ENCODE results near the gene UBE2I. TPM values are rescaled to one million over a fixed set of nuclear protein-coding genes. Genes with fewer than 3 reads are reported as not detected.
"Not testable (repeated sequence)": the region's sequence is repeated elsewhere in the genome, so short reads cannot be mapped to it uniquely, and the experiment has no call there.

UBE2I gene
- total RNA-seq, result 64.3 and 90.0 TPM in 2 replicates

DNA sequence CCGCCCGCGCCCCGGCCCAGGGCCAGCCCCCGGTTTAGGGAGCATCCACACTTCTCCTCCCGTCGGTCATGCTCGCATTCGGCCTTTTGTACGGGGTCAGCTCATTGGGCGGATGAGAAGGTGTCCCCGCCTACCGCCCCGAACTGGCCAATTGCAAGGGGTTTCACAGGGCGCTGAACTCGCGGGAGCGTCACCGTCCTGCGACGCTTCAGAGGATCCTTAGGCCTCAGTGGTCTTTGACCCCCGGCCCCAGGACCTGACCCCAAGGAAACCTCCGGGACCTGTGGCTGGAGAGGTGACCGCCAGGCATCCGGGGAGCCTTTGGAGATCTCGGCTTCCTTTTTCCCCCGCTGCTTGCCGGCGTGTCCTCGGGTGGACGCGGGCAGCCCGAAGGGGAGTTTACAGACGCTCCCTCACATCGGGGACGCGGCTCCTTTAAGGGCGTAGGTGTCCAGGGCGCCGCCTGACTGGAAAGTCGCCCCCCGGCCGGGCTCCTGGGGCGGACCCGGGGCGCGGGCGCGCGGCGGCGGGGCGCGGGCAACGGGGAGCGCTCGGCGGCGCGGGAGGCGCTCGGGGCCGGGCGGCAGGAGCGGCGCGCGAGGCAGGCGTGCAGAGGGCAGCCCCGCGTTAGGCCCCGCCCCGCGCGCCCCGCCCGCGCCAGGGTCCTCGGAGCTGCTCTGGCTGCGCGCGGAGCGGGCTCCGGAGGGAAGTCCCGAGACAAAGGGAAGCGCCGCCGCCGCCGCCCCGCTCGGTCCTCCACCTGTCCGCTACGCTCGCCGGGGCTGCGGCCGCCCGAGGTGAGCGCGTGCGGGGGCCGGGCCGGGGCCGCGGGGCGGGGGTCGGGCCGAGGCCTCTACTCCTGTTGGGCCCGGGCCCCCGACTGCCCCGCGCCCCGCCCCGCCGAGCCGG, at the start of gene UBE2I:
TSS of gene UBE2I (plus strand) at position 660 of the 909 bp plus-strand sequence. CDS start 4,395 bp downstream, outside the sequence.
- DNase-seq (ENCODE audit: low read depth), result peak; percentile 88

DNA sequence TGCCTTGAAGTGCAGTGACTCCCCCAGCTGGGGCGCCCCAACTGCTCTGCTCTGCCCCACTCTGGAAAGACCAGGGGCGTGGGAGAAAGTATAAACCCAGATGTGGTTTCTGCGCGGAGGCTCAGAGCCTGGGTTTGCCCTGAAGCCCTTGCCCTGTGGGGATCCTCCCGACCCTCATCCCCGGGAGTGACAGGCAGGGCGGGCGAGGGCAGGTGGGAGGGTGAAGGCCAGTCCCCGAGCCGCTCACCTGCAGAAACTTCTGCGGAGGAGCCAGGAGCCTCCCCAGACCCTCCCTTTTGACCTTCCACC, 49.7 kb upstream of the UBE2I start:
- DNase-seq (ENCODE audit: low read depth), result no peak

DNA sequence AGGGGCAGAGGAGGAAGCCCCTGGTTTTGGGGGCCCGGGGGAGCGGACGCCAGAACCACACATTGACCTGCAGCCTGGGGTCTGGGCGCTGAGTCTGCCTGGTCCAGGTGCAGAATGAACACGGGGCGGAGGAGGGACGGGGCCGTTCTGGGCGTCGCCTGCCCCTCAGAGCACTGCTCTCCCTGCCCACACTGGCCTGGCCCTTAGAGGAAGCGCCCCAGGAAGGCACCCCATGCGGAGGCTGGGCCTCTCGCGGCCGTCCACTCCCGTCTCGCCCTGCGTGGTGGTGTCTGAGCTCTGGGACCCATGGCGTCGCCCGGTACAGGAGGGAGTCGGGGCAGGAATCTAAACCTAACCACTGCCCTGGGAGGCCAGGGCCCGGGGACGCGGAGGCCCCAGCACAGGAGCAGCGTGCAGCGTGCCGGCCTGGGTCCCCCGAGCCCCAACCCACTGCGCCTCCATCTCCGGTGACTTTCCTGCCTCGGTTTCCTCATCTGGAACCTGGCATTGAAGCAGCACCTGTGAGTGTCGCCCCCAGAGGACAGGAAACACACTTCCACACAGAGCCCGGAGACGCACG, 49.2 kb upstream of the UBE2I start:
- no peak for DNase-seq (ENCODE audit: low read depth)

DNA sequence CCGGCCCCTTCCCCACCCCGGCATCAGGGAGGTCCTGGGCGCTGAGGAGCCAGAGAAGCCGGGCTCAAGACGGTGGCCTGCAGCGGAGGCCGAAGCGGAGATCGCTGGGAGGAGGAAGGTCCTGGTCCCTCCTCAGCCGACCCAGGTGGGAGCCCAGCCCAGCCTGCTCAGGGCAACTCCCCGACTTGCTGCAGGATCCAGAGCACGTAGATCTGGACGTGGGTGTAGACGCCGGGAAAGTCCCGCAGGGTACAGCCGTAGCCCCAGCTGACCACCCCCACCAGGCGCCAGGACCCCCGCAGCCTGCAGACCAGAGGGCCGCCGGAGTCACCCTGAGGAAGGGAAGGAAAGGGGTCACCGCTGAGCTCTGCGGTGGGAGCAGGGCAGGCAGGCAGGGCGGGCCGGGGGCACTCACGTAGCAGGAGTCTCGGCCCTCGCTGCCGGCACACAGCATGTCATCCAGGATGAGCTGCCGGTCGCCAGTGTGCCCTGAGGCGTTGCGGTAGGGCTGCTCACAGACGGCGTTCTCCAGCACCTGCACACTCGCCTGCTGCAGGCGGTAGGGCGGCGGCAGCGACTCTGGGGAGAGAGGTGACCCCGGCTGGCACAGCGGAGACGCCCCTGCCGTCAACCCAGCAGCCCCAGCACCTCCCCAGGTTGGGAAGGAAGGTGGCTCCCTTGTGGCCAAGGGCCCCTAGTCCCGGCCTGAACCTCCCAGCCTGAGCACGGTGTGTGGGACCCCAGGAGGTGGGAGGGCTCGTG, 48.1 kb upstream of the UBE2I start:
- no peak for DNase-seq (ENCODE audit: low read depth)

DNA sequence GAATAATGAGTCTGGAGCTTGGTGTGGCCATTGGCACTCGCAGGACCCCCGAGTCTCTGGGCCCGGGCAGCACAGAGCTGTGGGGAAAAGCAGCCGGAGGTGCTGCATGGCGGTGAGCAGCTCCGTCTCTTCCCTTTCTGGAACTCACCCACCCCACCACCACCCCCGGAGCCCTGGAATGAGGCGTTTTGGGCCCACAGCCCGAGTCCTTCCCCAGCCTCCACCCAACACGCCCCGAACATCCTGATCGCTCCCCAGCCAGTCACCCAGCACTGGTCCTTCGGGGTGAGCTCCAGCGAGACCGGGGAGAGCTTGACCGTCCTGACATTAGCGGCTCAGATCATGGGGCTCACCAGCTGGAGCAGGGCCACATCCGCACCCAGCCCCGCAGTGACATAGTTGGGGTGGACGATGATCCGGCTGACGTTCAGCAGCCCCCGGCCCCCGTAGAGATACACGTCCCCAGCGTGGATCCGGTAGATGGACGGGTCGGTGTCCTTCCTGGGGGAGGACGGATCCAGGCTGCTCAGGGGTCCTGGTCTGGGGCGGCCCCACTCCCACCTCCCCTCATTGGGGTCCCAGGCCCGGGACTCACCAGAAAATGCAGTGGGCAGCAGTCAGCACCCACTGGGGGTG, 47.1 kb upstream of the UBE2I start:
- no peak for DNase-seq (ENCODE audit: low read depth)

DNA sequence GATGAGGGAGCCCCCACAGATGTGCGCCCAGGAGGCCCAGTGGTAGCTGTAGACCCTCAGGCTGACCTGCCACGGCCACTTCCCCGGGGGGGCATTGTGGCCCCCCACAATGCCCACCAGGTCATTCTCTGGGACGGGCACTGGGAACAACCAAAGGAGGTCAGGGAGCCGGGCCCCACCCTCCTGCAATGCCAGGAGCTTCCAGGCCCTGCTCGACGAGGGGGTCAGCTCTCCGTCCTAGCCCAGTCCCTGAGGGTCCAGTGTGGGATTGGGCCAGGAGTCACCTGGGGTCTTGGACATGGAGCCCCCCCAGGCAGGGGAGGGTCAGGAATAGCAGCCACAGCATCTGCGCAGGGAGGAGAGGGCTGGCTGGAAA, 46.6 kb upstream of the UBE2I start:
- no peak for DNase-seq (ENCODE audit: low read depth)

DNA sequence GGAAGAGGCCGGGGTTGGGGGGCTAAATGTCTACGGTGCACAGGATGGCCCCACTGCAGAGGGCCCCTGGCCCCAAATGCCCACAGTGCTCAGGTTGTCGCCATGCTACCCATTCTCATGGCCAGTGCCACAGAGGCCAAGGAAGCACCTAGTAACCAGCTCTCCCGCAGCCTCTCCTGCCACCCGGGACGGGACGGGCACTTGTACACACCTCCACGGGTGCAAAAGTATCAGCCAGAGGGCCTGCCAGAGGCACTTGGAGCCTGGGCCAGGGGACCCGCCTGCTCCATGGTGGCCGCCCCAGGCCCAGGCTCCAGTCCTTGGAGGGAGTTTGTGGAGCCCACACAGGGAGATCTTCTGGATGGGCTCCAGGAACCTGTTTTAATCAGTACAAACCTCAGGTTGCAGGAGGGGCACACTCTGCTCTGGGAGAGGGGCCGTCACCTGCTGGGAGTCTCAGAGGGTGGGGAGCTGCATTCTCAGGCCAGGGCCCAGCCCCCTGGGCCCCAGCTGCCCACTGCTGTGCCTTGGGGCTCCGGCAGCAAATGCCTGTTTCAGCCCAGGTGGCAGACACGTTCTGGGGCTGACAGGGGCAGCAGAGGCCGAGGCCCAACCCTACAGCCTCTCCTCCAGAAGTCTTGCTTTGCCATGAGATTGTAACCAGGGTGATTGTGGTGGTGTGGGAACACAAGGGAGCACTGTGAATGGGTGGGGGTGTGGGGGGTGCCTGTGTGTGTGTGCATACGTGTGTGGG, 45.7 kb upstream of the UBE2I start:
- DNase-seq (ENCODE audit: low read depth), result no peak

DNA sequence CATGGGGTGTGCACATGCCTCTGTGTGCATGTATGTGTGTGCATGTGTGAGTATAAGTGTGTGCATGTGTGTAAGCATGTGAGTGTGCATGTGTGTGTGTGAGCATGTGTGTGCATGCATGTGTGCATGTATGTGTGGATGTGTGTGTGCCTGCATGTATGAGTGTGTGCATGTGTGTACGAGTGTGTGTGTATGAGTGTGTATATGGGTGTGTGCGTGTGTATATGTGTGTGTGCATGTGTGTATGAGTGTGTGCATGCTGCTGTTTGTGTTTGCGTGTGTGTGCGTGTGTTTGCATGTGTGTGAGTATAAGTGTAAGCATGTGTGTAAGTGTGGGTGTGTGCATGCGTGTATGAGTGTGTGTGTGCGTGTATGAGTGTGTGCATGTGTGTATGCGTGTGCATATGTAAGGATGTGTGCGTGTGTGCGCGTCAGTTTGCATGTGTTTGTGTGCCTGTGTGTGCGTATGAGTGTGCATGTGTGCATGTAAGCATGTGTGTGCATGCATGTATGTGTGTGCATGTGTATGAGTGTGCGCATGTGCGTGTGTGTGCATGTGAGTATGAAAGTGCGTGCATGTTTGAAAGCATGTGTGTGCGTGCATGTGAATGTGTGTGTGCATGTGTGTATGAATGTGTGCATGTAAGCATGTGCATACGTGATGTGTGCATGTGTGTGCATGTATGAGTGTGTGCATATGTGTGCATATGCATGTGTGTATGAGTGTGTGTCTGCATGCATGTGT, 44.9 kb upstream of the UBE2I start:
- no peak for DNase-seq (ENCODE audit: low read depth)

DNA sequence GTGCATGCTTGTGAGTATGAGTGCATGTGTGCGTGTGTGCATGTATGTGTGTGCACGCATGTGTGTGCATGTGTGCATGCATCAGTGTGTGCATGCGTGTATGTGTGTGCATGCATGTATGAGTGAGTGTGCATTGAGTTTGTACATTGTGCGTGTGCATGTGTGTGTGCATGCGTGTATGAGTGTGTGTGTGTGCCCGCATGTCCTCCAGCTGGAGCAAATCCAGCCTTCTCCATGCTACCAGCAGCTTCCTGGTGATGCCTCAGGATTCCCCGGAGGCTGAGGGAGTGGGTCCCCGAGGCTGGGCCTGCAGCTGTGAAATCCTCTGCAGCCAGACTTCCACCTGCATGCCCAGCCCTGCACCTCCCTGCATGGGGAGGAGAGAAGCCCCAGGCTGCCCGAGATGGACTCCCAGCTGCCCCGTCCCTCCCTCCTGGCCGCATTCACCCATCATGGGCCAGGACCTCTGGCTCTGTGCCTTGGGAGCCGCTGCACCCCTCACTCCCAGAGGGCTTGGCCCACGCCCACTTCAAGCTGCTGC, 44.3 kb upstream of the UBE2I start:
- DNase-seq (ENCODE audit: low read depth), result no peak

DNA sequence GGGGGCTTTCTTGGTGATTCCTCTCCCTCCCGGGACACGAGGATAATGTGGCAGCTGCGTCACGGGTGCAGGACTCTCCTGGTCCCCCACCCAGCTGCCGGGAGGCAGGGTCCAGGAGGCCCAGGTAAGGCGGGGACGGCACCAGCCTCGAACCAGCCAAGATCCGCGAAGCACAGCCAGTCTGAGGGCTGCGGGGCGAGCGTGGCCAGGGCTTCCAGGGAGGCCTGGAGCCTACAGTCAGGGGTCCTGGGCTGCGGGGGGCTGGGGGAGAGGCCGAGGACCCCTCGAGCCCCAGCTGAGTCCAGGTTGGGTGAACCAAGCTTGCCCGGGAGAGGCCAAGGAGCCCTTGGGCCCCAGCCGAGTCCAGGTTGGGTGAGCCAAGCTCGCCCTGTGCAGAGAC, 43.6 kb upstream of the UBE2I start:
- no peak for DNase-seq (ENCODE audit: low read depth)

DNA sequence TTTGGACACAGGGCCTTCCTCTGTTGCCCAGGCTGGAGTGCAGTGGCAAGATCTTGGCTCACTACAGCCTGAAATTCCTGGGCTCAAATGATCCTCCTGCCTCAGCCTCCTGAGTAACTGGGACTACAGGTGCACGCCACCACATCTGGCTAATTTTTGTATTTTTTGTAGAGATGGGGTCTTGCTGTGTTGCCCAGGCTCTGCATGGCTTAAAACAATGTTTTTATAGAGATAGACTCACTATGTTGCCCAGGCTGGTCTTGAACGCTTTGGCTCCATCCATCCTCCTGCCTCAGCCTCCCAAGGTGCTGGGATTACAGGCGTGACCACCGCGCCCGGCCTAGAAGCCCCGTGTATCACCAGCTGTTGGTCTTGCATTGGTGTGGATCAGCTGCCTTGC, 40.0 kb upstream of the UBE2I start:
- DNase-seq (ENCODE audit: low read depth), result not testable (repeated sequence)

DNA sequence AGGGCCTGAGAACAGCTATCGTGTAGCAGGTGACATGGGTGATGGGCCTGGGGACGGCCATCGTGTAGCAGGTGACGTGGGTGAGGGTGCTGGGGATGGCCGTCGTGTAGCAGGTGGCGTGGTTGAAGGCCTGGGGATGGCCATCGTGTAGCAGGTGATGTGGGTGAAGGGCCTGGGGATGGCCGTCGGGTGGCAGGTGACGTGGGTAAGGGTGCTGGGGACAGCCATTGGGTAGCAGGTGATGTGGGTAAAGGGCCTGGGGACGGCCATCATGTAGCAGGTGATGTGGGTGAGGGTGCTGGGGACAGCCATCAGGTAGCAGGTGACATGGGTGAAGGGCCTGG, 38.1 kb upstream of the UBE2I start:
- DNase-seq (ENCODE audit: low read depth), result no peak

DNA sequence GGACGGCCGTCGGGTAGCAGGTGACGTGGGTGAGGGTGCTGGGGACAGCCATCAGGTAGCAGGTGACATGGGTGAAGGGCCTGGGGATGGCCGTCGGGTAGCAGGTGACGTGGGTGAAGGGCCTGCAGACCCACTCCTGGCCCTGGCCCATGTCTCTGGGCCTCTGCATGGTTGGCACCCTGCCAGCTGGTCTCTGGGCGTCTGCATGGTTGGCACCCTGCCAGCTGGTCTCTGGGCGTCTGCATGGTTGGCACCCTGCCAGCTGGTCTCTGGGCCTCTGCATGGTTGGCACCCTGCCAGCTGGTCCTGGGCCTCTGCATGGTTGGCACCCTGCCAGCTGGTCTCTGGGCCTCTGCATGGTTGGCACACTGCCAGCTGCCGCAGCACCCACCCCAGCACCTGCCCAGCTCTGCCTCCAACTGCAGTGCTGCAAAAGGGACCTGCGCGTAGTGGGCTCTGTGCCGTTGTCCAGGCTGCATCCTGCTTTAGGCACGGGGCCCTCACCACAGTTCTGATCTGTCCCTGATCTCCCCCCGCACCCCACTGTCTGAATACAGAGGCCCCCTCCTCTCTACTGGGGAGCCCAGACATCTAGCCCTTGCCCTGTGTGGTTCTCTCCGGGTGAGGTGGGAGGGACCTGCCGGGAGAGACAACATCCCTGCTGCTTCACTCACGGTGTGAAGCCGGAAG, 37.6 kb upstream of the UBE2I start:
- not testable (repeated sequence) for DNase-seq (ENCODE audit: low read depth)

DNA sequence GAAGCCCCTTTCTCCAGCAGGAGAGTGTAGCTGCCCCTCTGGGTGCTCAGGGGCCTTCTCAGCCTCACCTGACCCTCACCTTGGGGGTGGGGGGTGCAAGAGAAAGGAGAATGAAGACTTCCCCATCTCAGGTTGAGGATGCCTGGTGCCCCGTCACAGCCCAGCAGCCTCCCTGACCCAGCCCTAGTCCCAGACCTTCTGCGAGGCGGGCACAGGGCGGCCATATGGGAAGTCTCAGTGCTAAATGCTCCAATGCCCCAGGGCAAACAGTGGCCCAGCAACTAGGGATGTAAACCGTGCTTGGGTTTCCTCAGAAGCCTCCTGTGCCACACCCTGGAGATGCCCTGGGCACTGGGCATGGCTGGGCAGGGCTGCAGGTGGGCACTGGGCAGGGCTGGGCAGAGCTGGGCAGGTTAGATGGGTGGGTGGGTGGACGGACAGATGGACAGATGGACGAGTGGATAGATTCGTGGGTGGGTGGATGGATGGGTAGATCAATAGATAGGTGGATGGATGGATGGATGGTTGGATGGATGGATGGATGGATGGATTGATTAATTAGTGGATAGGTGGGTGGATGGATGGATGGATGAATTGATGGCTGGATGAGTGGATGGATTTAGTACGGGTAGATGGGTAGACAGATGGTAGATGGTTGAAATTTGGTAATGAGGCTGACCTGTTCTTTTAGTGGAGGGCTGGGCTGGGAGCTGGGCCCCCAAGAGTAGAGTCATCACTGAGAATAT, 36.8 kb upstream of the UBE2I start:
- DNase-seq (ENCODE audit: low read depth), result no peak

DNA sequence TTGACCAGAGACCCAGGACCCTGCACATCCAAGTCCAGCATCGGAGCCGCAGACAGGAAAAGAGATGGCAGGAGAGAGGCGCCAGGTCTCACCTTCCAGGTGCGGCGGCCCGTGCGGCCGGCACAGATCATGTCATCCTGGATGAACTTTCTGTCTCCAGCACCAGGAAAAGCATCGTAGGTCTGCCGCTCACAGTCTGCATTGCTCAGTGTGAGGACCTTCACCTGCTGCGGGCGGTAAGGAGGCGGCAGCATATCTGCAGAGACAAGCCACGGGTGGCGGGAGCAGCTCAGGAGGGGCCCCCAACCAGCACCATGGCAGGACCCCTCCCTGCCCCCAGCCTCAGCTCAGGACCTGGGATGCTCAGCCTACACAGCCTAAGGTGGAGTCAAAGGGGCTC, 35.6 kb upstream of the UBE2I start:
- no peak for DNase-seq (ENCODE audit: low read depth)

DNA sequence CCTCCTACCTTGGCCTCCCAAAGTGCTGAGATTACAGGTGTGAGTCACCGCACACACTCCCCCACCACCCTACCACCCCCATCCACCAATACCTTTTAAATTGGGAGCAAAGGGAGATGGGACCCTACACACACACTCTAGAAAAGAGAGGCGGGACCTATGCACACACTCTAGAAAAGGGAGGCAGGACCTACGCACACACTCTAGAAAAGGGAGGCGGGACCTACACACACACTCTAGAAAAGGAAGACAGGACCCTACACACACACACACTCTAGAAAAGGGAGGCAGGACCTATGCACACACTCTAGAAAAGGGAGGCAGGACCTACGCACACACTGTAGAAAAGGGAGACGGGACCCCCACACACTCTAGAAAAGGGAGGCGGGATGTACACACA, 34.7 kb upstream of the UBE2I start:
- no peak for DNase-seq (ENCODE audit: low read depth)

DNA sequence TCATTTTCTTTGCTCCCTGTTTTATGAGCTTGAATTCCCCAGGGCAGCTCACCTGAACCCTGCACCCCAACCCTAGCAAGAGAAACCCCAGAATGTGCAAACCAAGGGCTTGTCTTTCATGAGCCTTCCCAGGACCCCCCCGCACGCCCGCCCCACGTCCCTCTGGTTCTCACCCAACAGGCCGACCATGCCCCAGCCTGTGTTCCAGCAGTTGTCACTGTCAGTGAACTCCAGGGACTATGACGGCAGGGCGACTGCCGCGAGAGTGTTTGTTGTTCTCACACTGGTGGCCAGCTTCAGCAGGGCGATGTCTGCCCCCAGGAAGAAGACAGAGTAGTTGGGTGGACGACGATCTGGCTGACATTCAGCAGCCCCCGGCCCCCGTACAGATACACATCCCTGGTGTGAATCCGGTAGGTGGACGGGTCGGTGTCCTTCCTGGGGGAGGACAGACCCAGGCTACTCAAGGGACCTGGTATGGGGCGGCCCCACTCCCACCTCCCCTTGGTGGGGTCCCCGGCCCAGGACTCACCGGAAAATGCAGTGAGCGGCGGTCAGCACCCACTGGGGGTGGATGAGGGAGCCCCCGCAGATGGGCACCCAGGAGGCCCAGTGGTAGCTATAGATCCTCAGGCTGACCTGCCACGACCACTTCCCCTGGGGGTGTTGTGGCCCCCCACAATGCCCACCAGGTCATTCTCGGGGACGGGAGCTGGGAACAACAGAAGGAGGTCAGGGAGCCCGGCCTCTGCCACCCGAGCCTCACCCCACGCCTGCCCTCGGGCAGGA, 33.5 kb upstream of the UBE2I start:
- no peak for DNase-seq (ENCODE audit: low read depth)

DNA sequence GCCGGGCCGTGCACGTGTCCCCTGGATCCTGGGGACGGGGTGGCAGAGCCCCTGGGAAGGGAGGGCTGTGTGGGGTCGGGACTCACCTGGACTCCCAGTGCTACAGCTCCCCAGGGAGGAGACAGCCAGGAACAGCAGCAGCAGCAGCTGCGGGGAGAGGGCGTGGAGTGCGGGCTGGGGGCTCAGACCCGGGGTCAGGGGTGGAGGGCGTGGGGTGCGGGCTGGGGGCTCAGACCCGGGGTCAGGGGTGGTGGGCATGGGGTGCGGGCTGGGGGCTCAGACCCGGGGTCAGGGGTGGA, 32.9 kb upstream of the UBE2I start:
- DNase-seq (ENCODE audit: low read depth), result no peak

DNA sequence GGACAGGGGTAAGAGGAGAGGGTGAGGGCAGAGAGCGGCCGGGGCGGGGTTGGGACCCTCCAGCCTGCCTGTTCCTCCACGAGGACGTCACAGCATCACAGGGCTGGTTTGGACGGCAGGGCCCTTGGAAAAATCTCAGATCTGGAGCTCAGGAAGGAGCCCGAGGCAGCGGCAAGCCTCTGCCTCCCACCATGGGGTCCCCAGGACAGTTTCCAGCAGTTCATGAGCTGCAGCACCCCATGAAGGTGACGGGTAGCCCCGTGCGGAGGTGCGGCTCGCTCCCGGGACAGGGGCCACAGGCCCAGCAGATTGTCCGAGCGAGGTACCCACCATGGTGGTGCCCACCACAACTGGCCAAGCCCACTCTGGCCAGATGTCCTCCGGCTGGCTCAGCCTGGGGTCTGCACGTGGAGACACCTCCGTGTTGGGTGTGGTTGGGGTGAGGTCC, 32.3 kb upstream of the UBE2I start:
- DNase-seq (ENCODE audit: low read depth), result no peak
